Ureter (tissue), 1 donor: ENCODE results near the gene PLAAT3. TPM values are rescaled to one million over a fixed set of nuclear protein-coding genes. Genes with fewer than 3 reads are reported as not detected.
"Not testable (repeated sequence)": the region's sequence is repeated elsewhere in the genome, so short reads cannot be mapped to it uniquely, and the experiment has no call there.

Experiments
- DNase-seq: peaks from one replicate; pipeline ENCODE4 v3.0.0-alpha.2; 2020; ENCODE audit warnings: low spot score
- total RNA-seq: library from RNA; stranded (reverse); gene quantifications from one replicate; pipeline ENCODE4 v1.2.4, GENCODE V29; 2023
- donor health status: DM: yes; HTN: yes; CAD: no.

PLAAT3 gene
- total RNA-seq, 1 donor from 2014 or later = 26.6 TPM

- DNase-seq = no peak
Observed at GRCh38 chr11:63567044-63567840, 47.0 kb downstream of the PLAAT3 start.

DNA sequence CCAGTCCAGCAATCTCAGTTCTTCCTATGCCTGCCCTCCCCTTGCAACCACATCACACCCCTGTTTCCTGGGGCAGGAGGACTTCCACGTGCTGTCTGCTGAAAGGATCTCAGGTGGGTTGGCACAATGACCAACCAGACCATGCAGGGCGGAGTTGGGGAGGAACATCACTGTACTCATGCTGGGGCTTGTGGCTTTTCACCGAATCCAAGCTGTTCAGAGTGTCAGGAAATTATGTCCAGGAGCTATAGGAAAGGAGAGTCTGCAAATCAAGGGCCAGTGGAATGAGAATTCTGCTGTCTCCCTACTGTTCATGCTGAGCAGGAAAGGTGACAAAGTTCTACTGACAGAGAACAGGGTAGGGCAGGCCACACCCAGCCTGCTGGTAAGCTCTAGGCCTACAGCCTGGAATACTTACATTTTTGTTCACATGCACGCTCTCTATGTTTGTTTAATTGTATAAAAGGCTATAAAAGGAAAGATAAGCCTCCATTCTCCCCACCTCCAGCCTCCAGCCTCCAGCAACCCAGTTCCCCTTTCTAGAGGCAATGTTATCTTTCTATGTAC is 49.4 kb downstream of the PLAAT3 start:
- peak; percentile 59 for DNase-seq

- DNase-seq = no peak
Observed at GRCh38 chr11:63564056-63564774, 50.0 kb downstream of the PLAAT3 start.

- DNase-seq = no peak
Observed at GRCh38 chr11:63563201-63564055, 50.8 kb downstream of the PLAAT3 start, which contains the start of gene PLAAT2. TSS of gene PLAAT2 (minus strand) at chr11:63563379. CDS start at chr11:63563324, 55 bp downstream.

GRCh38 chr11:63560506-63561180 is 53.6 kb downstream of the PLAAT3 start:
- DNase-seq = peak; percentile 74

DNA sequence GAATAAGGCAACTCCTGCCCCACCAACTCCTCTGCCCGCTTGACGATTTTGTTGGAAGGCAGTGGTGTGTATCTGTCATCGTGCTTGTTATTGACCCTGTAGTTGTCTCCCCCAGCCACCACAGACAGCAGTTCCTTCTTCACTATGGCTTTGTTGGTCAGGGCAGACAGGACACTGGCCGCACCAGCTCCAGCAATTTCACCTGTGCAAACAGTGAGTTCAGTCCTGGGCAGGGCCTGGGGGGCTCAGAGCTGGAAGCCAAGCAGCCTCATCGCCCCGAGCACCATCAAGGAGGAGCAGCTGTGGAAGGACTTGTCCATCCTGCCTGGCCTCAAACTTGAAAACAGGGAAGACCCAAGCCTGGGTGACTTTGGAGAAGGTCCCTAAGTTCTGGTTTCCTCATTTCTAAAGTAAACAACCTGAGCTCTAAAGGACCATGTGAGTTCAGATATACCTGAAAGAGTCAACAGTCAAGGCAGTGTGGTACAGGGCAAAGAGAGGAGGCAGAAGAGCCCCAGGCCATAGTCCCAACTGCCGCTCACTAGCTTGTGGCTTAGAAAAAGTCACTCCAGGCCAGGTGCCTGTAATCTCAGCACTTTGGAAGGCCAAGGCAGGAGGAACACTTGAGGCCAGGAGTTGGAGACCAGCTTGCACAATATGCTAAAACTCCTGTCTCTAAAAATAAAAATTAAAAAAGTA is 55.6 kb downstream of the PLAAT3 start:
- no peak for DNase-seq

- no peak for DNase-seq
Observed at GRCh38 chr11:63557570-63557969, 56.7 kb downstream of the PLAAT3 start.

DNA sequence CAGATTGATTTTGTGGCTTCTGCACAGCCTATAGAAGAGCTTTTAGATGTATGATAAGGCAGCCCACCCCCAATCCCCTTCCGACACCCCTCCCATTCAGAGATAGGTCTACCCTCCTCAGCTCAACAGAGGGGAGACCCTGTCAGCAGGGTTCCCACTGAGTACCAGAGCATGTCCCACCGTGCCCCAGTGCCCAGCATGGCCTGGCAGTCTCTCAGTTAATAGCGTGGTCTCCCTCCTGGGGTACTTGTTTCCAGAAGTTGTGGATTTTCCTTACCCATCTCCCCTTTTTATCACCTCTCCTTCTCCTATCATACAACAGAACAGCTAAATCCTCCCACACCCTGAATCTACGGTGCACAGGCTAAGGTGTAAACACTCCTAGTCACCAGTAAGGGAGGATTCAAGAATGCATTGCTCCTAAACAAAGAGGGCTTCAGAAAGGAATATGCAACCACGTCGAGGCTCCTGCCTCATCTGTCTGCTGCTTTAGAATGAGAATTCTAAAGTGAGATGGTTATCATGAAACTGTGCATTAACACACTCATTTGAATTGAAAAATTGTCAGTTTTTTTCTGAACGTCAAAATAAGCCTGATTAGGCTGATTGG is 57.7 kb downstream of the PLAAT3 start:
- DNase-seq = no peak

DNA sequence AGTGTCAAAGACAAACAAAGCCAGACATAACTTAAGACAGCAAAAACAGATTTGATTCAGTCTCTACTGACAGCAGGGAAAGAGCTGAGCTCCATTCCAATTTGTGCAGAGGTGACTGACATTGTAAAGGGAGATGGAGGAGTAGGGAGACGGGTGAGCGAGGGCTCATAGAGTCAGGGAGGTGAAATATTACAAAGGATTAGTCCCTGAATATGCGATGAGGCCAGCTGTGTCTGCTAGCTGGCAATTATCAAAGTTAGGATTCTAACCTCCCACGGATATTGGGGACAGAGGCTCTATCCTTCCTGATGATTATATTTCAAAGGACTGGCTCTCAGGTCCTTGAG is 59.4 kb downstream of the PLAAT3 start:
- no peak for DNase-seq

- no peak for DNase-seq
Observed at GRCh38 chr11:63553759-63554158, 60.5 kb downstream of the PLAAT3 start.

DNA sequence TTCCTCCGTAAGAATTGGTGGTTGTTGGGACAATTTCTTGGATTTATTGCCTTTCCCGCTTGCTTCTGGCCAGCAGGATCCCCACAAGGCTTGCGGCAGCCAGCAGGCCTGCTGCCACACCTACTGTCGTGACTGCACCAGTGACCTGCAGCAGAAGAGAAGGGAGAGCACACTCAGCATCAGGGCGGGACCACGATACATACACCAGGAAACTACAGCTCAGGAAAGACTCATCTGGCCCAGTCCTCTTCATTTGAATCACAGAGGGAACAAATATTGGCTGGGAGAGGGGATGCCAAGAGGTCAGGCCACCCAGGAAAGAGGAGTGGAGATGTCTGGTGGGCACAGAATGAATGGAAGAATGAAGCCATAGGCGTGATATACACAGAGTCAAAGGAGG is 61.3 kb downstream of the PLAAT3 start:
- DNase-seq = no peak

DNA sequence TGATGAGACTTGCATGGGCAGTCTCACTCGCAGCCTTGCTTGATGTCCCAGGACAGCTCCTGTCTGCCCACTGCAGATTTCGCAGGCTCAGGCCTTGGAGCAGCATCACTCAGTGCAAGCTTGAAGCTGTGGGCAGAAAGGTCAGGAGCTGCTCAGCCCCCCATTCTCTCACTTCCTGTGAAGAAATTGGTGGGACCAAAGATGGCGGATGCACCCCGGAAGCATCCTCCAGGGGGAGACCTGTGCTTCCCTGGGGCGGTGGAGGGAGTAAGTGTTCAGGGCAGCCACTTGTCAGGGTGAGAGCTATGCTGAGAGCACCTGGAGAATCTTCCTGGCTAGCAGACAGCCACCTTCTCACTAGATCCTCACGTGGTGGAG is 62.4 kb downstream of the PLAAT3 start:
- DNase-seq = no peak

DNA sequence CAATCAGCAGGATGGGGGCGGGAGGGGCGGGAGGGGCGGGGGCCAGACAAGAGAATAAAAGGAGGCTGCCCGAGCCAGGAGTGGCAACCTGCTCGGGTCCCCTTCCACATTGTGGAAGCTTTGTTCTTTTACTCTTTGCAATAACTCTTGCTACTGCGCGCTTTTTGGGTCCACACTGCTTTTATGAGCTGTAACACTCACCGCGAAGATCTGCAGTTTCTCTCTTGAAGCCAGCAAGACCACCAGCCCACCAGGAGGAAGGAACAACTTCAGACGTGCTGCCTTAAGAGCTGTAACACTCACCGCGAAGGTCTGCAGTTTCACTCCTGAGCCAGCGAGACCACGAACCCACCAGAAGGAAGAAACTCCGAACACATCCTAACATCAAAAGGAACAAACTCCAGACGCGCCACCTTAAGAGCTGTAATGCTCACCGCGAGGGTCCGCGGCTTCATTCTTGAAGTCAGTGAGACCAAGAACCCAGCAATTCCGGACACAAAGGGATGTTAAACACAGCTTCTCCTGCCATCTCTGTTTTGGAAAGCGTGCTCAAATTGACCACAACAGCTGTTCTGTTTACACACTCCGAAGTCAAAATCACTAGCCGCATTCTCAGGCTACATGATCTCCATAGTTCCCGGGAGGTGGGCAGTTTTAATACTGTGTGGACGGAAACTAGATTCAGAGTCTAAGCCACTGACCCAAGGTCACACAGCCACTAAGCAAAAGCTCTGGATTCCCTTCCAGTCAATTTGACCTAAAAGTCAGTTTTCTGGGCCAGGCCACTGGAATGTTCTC is 62.9 kb downstream of the PLAAT3 start:
- no peak for DNase-seq

- not testable (repeated sequence) for DNase-seq
Observed at GRCh38 chr11:63550156-63550700, 64.0 kb downstream of the PLAAT3 start.

DNA sequence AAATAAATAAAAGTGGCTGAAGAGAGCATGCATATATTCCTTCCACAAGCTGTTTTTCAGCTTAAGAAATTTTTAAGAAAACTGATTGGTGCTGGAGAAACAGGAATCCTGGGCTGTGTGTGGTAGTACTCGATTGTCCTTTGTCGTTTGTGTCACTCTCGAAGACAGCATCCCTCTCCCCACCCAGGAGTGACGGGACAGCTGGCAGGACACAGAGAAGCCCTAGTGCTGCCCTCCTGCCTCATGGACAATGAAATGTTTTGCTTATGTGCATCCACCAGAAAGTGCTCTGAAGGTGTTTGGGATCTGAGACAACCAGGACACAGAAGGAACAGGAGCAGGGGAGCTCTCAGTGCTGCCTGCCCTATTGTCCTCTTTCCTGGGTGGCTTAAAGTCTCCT is 64.8 kb downstream of the PLAAT3 start:
- DNase-seq = no peak

DNA sequence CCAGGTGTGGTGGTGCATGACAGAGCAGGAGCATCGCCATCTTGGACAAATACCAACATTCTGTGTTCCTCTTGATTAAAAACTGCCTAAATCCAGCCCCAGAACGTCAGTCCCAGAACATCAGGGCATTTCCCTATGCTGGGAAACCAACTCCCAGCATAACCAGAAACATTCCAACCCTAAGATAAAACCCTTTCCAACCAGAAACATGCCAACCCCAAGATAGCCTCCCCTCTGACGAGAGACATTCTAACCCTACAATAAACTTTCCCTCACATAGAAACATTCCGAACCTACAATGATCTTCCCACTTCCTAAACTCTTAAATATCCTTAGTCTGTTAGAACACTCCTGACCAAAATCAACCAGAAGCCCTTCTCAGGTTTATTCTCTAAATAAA is 66.1 kb downstream of the PLAAT3 start:
- DNase-seq = no peak

DNA sequence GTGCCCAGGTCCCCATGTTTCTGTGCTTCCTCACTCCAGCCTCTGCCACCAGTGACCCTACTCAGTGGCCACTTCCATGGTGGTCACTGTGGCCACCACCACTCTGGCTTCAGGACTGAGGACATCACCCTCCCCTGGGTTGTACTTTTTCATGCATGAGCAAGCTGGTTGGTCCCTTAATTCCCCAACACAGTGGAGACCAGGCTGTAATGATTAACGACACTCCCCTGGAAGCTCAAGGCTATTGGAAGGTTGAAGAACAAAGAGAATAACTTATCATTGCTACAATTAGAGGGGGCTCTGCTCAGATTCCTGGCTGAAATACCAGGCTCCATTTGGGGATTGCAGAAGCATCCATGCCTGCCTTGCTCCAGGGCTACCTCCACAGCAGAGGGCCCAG is 67.2 kb downstream of the PLAAT3 start:
- no peak for DNase-seq

GRCh38 chr11:63543711-63544110 is 70.5 kb downstream of the PLAAT3 start:
- DNase-seq = no peak

DNA sequence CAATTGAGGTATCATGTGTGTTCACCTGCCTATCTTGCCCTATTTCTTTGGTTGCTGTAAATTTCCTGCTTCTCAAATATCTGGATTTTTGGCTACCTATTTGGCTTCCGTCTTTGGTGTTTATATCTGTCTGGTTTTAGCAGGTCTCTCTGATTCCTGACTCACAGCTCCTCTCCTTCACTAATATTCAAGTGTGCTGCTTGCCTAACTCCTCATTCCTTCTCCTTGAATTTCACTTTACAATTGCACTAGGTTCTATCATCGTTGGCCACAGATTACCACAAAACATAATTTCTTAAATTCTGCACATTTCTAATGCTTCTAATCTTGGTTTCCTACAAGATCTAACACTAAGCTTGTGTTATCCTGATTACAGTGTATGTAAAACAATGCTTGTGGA is 71.7 kb downstream of the PLAAT3 start:
- not testable (repeated sequence) for DNase-seq
